GM12892 (cell line): Measurements from ENCODE around the gene CHST11.

Experiments
- POLR2A ChIP-seq: IDR thresholded peaks from 2 replicates; pipeline ENCODE4 v1.6.1; 2011; ENCODE audit warnings: low read depth, low read length, control low read depth
- POLR2AphosphoS5 ChIP-seq: IDR thresholded peaks from 2 replicates; pipeline ENCODE4 v1.6.1; 2011; ENCODE audit warnings: low read depth, low read length, control low read depth

GRCh38 chr12:104665296-104665695 lies 208.5 kb downstream of the CHST11 start:
- TF ChIP-seq POLR2AphosphoS5 = no peak
- no peak for TF ChIP-seq POLR2A
